ENCODE measurements around the gene POLR2E. TPM values are rescaled to one million over a fixed set of nuclear protein-coding genes. Genes with fewer than 3 reads are reported as not detected.
A peak's percentile ranks its signal among the peaks of the same experiment; 100 is the strongest.

POLR2E gene
- total RNA-seq, 1 experiment from 2014 or later: 279 TPM

DNA sequence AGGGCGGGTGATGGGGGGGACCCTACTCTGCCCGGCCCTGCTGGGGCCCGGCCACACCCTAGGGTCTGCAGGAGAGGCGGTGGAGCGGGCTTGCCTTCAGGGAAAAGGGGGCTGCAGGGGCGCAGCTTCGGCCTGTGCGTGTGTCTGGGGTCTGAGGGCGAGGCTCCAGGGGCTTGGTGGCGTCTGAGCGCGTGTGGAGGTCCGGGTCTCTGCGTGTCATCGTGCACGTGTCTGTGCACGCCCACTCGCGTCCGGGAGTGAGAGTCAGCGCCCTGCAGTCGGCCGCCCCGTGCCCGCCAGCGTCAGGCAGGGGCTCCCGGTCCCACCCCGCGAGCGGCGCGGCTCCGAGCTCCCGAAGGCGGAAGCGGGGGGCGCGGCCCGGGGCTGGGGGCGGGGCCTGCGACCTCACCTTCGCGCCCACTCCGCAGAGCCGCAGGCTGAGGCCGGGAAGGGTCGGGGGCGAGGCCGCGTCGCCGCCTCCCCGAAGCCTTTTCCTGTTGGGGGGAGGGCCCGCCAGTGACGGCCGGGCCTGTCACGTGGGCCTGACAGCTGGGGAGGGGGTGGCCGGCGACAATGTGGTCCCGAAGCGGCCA, 28.3 kb downstream of the POLR2E start, which contains the start of gene ARHGAP45:
Gene ARHGAP45, plus strand, starts transcription at position 420 of the 593 bp plus-strand sequence. CDS start 239 bp downstream, outside the sequence.
- Histone ChIP-seq H3K27ac (ENCODE audit: low read length) (peak within 1 kb of the TSS; percentile 66), H3K36me3 (ENCODE audit: control insufficient read depth, insufficient read depth, low read length) (no peaks in the 10 kb centered on the region; the same call in 1 of the 2 replicates), H3K4me1 (ENCODE audit: control insufficient read depth, insufficient read depth, low read length) (peaks cover 17% of the 10 kb centered on the region), H3K27me3 (ENCODE audit: control insufficient read depth, insufficient read depth, low read length) (no peaks in the 10 kb centered on the region), H3K4me3 (ENCODE audit: low read depth in 2 of 2, low read length in 2 of 2) (peak within 1 kb of the TSS; percentile 45 to 59), H3K9me3 (ENCODE audit: control insufficient read depth, insufficient read depth, low read depth, low read length) (no peaks in the 10 kb centered on the region)
- TF ChIP-seq CTCF (IDR thresholded peaks at IDR 0.05) (no peak), SIN3A (IDR thresholded peaks at IDR 0.05; ENCODE audit: borderline replicate concordance, insufficient read depth, low read depth, low read length) (0 out of 2 replicates have a peak, but pooled peaks have one; percentile 35), TCF7L2 (IDR thresholded peaks at IDR 0.05; ENCODE audit: low read depth, low read length) (no peak)
- TF ChIP-seq, protein P1, sequence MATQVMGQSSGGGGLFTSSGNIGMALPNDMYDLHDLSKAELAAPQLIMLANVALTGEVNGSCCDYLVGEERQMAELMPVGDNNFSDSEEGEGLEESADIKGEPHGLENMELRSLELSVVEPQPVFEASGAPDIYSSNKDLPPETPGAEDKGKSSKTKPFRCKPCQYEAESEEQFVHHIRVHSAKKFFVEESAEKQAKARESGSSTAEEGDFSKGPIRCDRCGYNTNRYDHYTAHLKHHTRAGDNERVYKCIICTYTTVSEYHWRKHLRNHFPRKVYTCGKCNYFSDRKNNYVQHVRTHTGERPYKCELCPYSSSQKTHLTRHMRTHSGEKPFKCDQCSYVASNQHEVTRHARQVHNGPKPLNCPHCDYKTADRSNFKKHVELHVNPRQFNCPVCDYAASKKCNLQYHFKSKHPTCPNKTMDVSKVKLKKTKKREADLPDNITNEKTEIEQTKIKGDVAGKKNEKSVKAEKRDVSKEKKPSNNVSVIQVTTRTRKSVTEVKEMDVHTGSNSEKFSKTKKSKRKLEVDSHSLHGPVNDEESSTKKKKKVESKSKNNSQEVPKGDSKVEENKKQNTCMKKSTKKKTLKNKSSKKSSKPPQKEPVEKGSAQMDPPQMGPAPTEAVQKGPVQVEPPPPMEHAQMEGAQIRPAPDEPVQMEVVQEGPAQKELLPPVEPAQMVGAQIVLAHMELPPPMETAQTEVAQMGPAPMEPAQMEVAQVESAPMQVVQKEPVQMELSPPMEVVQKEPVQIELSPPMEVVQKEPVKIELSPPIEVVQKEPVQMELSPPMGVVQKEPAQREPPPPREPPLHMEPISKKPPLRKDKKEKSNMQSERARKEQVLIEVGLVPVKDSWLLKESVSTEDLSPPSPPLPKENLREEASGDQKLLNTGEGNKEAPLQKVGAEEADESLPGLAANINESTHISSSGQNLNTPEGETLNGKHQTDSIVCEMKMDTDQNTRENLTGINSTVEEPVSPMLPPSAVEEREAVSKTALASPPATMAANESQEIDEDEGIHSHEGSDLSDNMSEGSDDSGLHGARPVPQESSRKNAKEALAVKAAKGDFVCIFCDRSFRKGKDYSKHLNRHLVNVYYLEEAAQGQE (IDR thresholded peaks at IDR 0.05; ENCODE audit: insufficient read depth in 1 of 2, low read depth in 2 of 2, low read length in 1 of 2): no peak
- ATAC-seq (peak; percentile 8), DNase-seq (ENCODE audit: low read depth, low spot score) (no peak)
- no TSS peak for BruUV-seq (replicated peaks)
- ChIA-PET POLR2A (no interaction called here), CTCF (no interaction called here)
- intact Hi-C loops (cut with micrococcal nuclease; ENCODE audit: unreplicated experiment): no loop called here
- in situ Hi-C loops (cut with HindIII; ENCODE audit: low pct_unique_long_range_greater_than_20kb, low sequenced_read_pairs): no loop called here

GRCh38 chr19:1066251-1066747, 28.9 kb downstream of the POLR2E start:
- POLR2A ChIA-PET: no interaction called here
- DNase-seq (ENCODE audit: low read depth, low spot score): no peak
- no TSS peak for BruUV-seq (replicated peaks)
- intact Hi-C loops (cut with micrococcal nuclease; ENCODE audit: unreplicated experiment): no loop called here
- in situ Hi-C loops (cut with HindIII; ENCODE audit: low pct_unique_long_range_greater_than_20kb, low sequenced_read_pairs): no loop called here
- H3K27ac ChIP-seq (ENCODE audit: low read length): peak overlapping the region; percentile 66
- no peaks in the 10 kb centered on the region; the same call in 1 of the 2 replicates for H3K36me3 ChIP-seq (ENCODE audit: control insufficient read depth, insufficient read depth, low read length)
- H3K4me1 ChIP-seq (ENCODE audit: control insufficient read depth, insufficient read depth, low read length): peaks cover 17% of the 10 kb centered on the region
- CTCF ChIA-PET: no interaction called here
- TF ChIP-seq, protein P1 (IDR thresholded peaks at IDR 0.05; ENCODE audit: insufficient read depth in 1 of 2, low read depth in 2 of 2, low read length in 1 of 2): no peak
- TF ChIP-seq SIN3A (IDR thresholded peaks at IDR 0.05; ENCODE audit: borderline replicate concordance, insufficient read depth, low read depth, low read length) (no peak), TCF7L2 (IDR thresholded peaks at IDR 0.05; ENCODE audit: low read depth, low read length) (no peak)
- H3K4me3 ChIP-seq (ENCODE audit: low read depth in 2 of 2, low read length in 2 of 2): peak overlapping the region; percentile 45 to 59
- H3K9me3 ChIP-seq (ENCODE audit: control insufficient read depth, insufficient read depth, low read depth, low read length): no peaks in the 10 kb centered on the region
- H3K27me3 ChIP-seq (ENCODE audit: control insufficient read depth, insufficient read depth, low read length): no peaks in the 10 kb centered on the region
- no peak for ATAC-seq

Data from Panc1 (cell line).